HCT116 (cell line): ENCODE data around the gene IFT122.

Source experiments
- EZH2 ChIP-seq: fragments of 200-600 bp; sonication (generic); IDR thresholded peaks from 2 replicates; pipeline ENCODE4 v1.6.1; 2017; ENCODE audit warnings: antibody characterized with exemption, mixed run types
- EZH2phosphoT487 ChIP-seq: fragments of 200-600 bp; IDR thresholded peaks from 2 replicates; pipeline ENCODE4 v1.6.1; 2018; ENCODE audit warnings: antibody characterized with exemption, borderline replicate concordance
- POLR2A ChIP-seq: IDR thresholded peaks from 2 replicates; pipeline ENCODE4 v1.7.0; 2011; ENCODE audit warnings: borderline replicate concordance; ENCODE audit not compliant: insufficient read depth, insufficient read length; ENCODE audit errors: extremely low read depth
- POLR2AphosphoS5 ChIP-seq: IDR thresholded peaks from 2 replicates; pipeline ENCODE4 v1.6.1; 2011; ENCODE audit warnings: mild to moderate bottlenecking, low read depth, low read length, moderate library complexity
- REST ChIP-seq: IDR thresholded peaks from 2 replicates; pipeline ENCODE4 v1.6.1; 2012; ENCODE audit warnings: low read depth
- SIN3A ChIP-seq: IDR thresholded peaks from 2 replicates; pipeline ENCODE4 v1.6.1; 2012; ENCODE audit warnings: low read depth
- YY1 ChIP-seq: IDR thresholded peaks from 2 replicates; pipeline ENCODE4 v1.6.1; 2011; ENCODE audit warnings: low read length, low read depth, moderate library complexity, mild to moderate bottlenecking; ENCODE audit not compliant: insufficient replicate concordance; ENCODE audit errors: extremely low read depth
- ZFX ChIP-seq: fragments of 450-650 bp; IDR thresholded peaks from 2 replicates; pipeline ENCODE4 v1.6.1; 2017
- TF ChIP-seq, protein P1 (sequence below), 3 experiments: fragments of 200-600 bp in 1 of 3; sonication (generic) in 1 of 3; IDR thresholded peaks in 2 of 3; conservative IDR thresholded peaks in 1 of 3; 2 replicates each; pipeline ENCODE4 v1.5.1; 2012 to 2017; ENCODE audit warnings: low read depth in 2 of 3, low read length in 2 of 3, antibody characterized with exemption in 1 of 3, borderline replicate concordance in 1 of 3, control low read depth in 1 of 3, mild to moderate bottlenecking in 1 of 3, mixed read lengths in 1 of 3, mixed run types in 1 of 3, moderate library complexity in 1 of 3; ENCODE audit not compliant: insufficient read depth in 1 of 3

DNA sequence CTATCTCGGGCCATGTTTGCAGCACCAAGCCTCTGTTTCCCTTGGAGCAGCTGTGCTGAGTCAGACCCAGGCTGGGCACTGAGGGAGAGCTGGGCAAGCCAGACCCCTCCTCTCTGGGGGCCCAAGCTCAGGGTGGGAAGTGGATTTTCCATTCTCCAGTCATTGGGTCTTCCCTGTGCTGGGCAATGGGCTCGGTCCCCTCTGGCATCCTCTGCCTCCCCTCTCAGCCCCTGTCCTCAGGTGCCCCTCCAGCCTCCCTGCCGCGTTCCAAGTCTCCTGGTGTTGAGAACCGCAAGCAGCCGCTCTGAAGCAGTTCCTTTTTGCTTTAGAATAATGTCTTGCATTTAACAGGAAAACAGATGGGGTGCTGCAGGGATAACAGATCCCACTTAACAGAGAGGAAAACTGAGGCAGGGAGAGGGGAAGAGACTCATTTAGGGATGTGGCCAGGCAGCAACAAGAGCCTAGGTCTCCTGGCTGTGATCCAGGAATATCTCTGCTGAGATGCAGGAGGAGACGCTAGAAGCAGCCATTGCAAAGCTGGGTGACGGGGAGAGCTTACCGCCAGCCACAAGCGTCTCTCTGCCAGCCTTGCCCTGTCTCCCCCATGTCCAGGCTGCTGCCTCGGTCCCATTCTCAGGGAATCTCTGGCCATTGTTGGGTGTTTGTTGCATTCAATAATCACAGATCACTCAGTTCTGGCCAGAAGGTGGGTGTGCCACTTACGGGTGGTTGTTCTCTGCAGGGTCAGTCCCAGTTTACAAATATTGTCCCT lies 89.6 kb downstream of the IFT122 start:
- TF ChIP-seq EZH2phosphoT487 (no peak), SIN3A (no peak), POLR2A (no peak), YY1 (no peak), ZFX (no peak), POLR2AphosphoS5 (no peak), EZH2 (no peak), REST (no peak)
- TF ChIP-seq, protein P1, sequence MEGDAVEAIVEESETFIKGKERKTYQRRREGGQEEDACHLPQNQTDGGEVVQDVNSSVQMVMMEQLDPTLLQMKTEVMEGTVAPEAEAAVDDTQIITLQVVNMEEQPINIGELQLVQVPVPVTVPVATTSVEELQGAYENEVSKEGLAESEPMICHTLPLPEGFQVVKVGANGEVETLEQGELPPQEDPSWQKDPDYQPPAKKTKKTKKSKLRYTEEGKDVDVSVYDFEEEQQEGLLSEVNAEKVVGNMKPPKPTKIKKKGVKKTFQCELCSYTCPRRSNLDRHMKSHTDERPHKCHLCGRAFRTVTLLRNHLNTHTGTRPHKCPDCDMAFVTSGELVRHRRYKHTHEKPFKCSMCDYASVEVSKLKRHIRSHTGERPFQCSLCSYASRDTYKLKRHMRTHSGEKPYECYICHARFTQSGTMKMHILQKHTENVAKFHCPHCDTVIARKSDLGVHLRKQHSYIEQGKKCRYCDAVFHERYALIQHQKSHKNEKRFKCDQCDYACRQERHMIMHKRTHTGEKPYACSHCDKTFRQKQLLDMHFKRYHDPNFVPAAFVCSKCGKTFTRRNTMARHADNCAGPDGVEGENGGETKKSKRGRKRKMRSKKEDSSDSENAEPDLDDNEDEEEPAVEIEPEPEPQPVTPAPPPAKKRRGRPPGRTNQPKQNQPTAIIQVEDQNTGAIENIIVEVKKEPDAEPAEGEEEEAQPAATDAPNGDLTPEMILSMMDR (IDR thresholded peaks at IDR 0.05 in 2 of 3, conservative IDR thresholded peaks at IDR 0.05 in 1 of 3; ENCODE audit: borderline replicate concordance in 1 of 3, insufficient read depth in 1 of 3, low read depth in 2 of 3, low read length in 2 of 3), result no peak
